Endothelial cell of umbilical vein (primary cell): ENCODE measurements around the gene MOXD1. TPM values are rescaled to one million over a fixed set of nuclear protein-coding genes. Genes with fewer than 3 reads are reported as not detected.

Experiments used
- BruUV-seq: library from RNA; stranded (reverse); fragments of 400-500 nt; replicated peaks from 2 replicates; lab custom pipeline; 2021; lab: Mats Ljungman, UMichigan
- CTCF ChIA-PET: fragments of 300-600, 350-600 bp; sonication (Branson Sonifier 250); formaldehyde crosslinking; loops from one replicate; lab custom pipeline; 2021; ENCODE audit warnings: antibody characterized with exemption, inconsistent platforms; lab: Charles Lee
- POLR2A ChIA-PET: fragments of 300-600, 350-600 bp; sonication (Branson Sonifier 250); formaldehyde crosslinking; loops from one replicate; lab custom pipeline; 2021; ENCODE audit warnings: antibody characterized with exemption, inconsistent platforms; lab: Charles Lee
- DNase-seq: peaks from one replicate; pipeline ENCODE4 v3.0.0-alpha.2; 2011; ENCODE audit warnings: low read depth, low spot score
- FAIRE-seq: peaks from 2 replicates; lab custom pipeline; 2011; peaks lifted over from hg19 to GRCh38; lab: Jason Lieb, UNC
- H2AFZ ChIP-seq: 2 replicates; pipeline ENCODE4 v1.6.0; 2012; ENCODE audit warnings: low read depth, low read length, control low read depth, inconsistent platforms
- H3K27ac ChIP-seq: 2 replicates; pipeline ENCODE4 v1.5.1; 2011; ENCODE audit warnings: low read depth, mild to moderate bottlenecking, control low read depth, low read length, moderate library complexity; ENCODE audit not compliant: insufficient read depth
- H3K27me3 ChIP-seq, 2 experiments: 2 replicates each; pipeline versions ENCODE4 v1.6.0 to v1.6.1; 2011; ENCODE audit warnings: low read length in 2 of 2, mixed read lengths in 1 of 2; ENCODE audit not compliant: control insufficient read depth in 2 of 2, insufficient read depth in 2 of 2
- H3K36me3 ChIP-seq, 2 experiments: 2 replicates in 1 of 2; 3 replicates in 1 of 2; pipeline ENCODE4 v1.5.1; 2011; ENCODE audit warnings: low read length in 2 of 2, mild to moderate bottlenecking in 1 of 2, moderate library complexity in 1 of 2; ENCODE audit not compliant: control insufficient read depth in 2 of 2, insufficient read depth in 2 of 2; ENCODE audit errors: extremely low read depth in 1 of 2
- H3K4me1 ChIP-seq: 3 replicates; pipeline ENCODE4 v1.5.1; 2011; ENCODE audit warnings: mild to moderate bottlenecking, low read length; ENCODE audit not compliant: control insufficient read depth, insufficient read depth; ENCODE audit errors: extremely low read depth
- H3K4me2 ChIP-seq: 2 replicates; pipeline ENCODE4 v1.6.1; 2011; ENCODE audit warnings: low read length, control low read depth, mixed read lengths; ENCODE audit not compliant: insufficient read depth
- H3K4me3 ChIP-seq, 3 experiments: fragments of 200-600 bp in 1 of 3; sonication (generic), shearing (Covaris generic) in 1 of 3; replicated peaks in 1 of 3; 2 replicates each; pipeline ENCODE4 v1.5.1; 2011 to 2016; ENCODE audit warnings: control low read depth in 3 of 3, low read length in 3 of 3, mild to moderate bottlenecking in 2 of 3, inconsistent platforms in 1 of 3, low read depth in 1 of 3, moderate library complexity in 1 of 3; ENCODE audit not compliant: insufficient read depth in 1 of 3
- H3K79me2 ChIP-seq: 2 replicates; pipeline ENCODE4 v1.6.0; 2012; ENCODE audit warnings: low read length, inconsistent platforms; ENCODE audit not compliant: control insufficient read depth, insufficient read depth
- H3K9ac ChIP-seq: replicated peaks from 2 replicates; pipeline ENCODE3; 2011; ENCODE audit warnings: low read length, control low read depth; ENCODE audit not compliant: insufficient read depth; ENCODE audit errors: extremely low read depth
- H3K9me1 ChIP-seq: replicated peaks from 3 replicates; pipeline ENCODE4 v1.6.0; 2011; ENCODE audit warnings: mild to moderate bottlenecking, low read length; ENCODE audit not compliant: control insufficient read depth, insufficient read depth; ENCODE audit errors: extremely low read depth
- H3K9me3 ChIP-seq: replicated peaks from 2 replicates; pipeline ENCODE4 v1.5.1; 2012; ENCODE audit warnings: low read length, inconsistent platforms; ENCODE audit not compliant: control insufficient read depth, insufficient read depth
- H4K20me1 ChIP-seq: replicated peaks from 2 replicates; pipeline ENCODE3; 2011; ENCODE audit warnings: mild to moderate bottlenecking, low read length; ENCODE audit not compliant: control insufficient read depth, insufficient read depth; ENCODE audit errors: extremely low read depth
- EZH2 ChIP-seq: IDR thresholded peaks from 2 replicates; pipeline ENCODE4 v1.6.1; 2012; ENCODE audit warnings: borderline replicate concordance, low read depth, mild to moderate bottlenecking, moderate library complexity, low read length, inconsistent platforms; ENCODE audit not compliant: severe bottlenecking
- FOS ChIP-seq: IDR thresholded peaks from 2 replicates; pipeline ENCODE4 v1.6.1; 2011; ENCODE audit warnings: mild to moderate bottlenecking, low read length, moderate library complexity, borderline replicate concordance; ENCODE audit not compliant: insufficient read depth
- GATA2 ChIP-seq: IDR thresholded peaks from 2 replicates; pipeline ENCODE4 v1.7.0; 2011; ENCODE audit warnings: low read depth, mild to moderate bottlenecking, moderate library complexity, mixed read lengths, low read length; ENCODE audit not compliant: insufficient read length, insufficient read depth
- JUN ChIP-seq: IDR thresholded peaks from 2 replicates; pipeline ENCODE4 v1.6.1; 2011; ENCODE audit warnings: borderline replicate concordance, low read depth; ENCODE audit not compliant: insufficient read length, insufficient read depth
- MAX ChIP-seq: IDR thresholded peaks from 2 replicates; pipeline ENCODE4 v1.6.1; 2011; ENCODE audit not compliant: insufficient read depth, insufficient read length
- MYC ChIP-seq: IDR thresholded peaks from one replicate; pipeline ENCODE4 v1.6.1; 2011; ENCODE audit warnings: mild to moderate bottlenecking, low read depth, low read length
- POLR2A ChIP-seq: IDR thresholded peaks from 2 replicates; pipeline ENCODE4 v1.6.1; 2012; ENCODE audit warnings: low read depth, mild to moderate bottlenecking, control low read depth, low read length
- POLR2AphosphoS5 ChIP-seq: IDR thresholded peaks from 2 replicates; pipeline ENCODE4 v1.6.1; 2012; ENCODE audit warnings: low read depth, mild to moderate bottlenecking, control low read depth, low read length, moderate library complexity; ENCODE audit not compliant: insufficient read depth
- dilution Hi-C: fragments of 300-500 bp; cut with MboI; formaldehyde crosslinking; loops from one replicate; pipeline ENCODE4 v1.15.0; 2019; ENCODE audit warnings: low sequenced_read_pairs; ENCODE audit not compliant: extremely low pct_ligation_motif_present
- intact Hi-C: fragments of 100-400 bp; cut with micrococcal nuclease; formaldehyde crosslinking; loops from one replicate; pipeline ENCODE4 v1.10.0; 2022
- polyA plus RNA-seq, 4 experiments: library from polyadenylated mRNA; depleted of rRNA in 3 of 4; stranded (reverse) in 3 of 4; unstranded in 1 of 4; fragments of >200 nt; gene quantifications; 2 replicates each; pipeline versions ENCODE4 v1.2.1 to v1.2.3, GENCODE V29; 2011 to 2012; ENCODE audit warnings: missing spikeins in 1 of 4
- total RNA-seq: library from RNA; stranded (reverse); gene quantifications from 2 replicates; pipeline ENCODE4 v1.2.3, GENCODE V29; 2021
- TF ChIP-seq, protein P1 (sequence below), 2 donors: IDR thresholded peaks; 1 replicate in 1 of 2; 2 replicates in 1 of 2; pipeline ENCODE4 v1.5.1; 2011; ENCODE audit warnings: low read length in 2 of 2, mild to moderate bottlenecking in 2 of 2, moderate library complexity in 2 of 2, control low read depth in 1 of 2, inconsistent platforms in 1 of 2, low read depth in 1 of 2; ENCODE audit not compliant: insufficient read depth in 1 of 2; ENCODE audit errors: extremely low read depth in 1 of 2

The MOXD1 gene
- total and polyA plus RNA-seq, 2 donors (not counting 3 experiments of a cell fraction or from before 2014, with no cell fraction given), result 0.01 TPM; not detected in 1

GRCh38 chr6:132253906-132254305 lies 147.4 kb downstream of the MOXD1 start:
- Histone ChIP-seq H3K36me3 (no peaks in the 10 kb centered on the region), H3K4me1 (no peaks in the 10 kb centered on the region), H3K27me3 (no peaks in the 10 kb centered on the region), H3K9ac (no peak overlapping the region), H2AFZ (no peak overlapping the region), H3K4me3 (no peak overlapping the region), H3K9me1 (no peaks in the 10 kb centered on the region), H4K20me1 (no peaks in the 10 kb centered on the region), H3K79me2 (no peaks in the 10 kb centered on the region), H3K27ac (no peak overlapping the region), H3K9me3 (no peaks in the 10 kb centered on the region), H3K4me2 (no peak overlapping the region)
- DNase-seq (no peak), FAIRE-seq (no peak)
- ChIA-PET POLR2A (no interaction called here), CTCF (interaction anchor here (1.1 to 2.6 kb wide), 6 partner anchors 15 to 558 kb away, joined by 4 to 11 read pairs (median 6); no protein-coding TSS in a partner anchor)
- TF ChIP-seq MAX, result no peak
- no peak for TF ChIP-seq JUN
- TF ChIP-seq EZH2, result no peak
- no peak for TF ChIP-seq FOS
- no peak for TF ChIP-seq POLR2AphosphoS5
- no peak for TF ChIP-seq MYC
- TF ChIP-seq POLR2A, result no peak
- dilution Hi-C loops, result no loop called here
- intact Hi-C loops, result no loop called here
- no TSS peak for BruUV-seq

DNA sequence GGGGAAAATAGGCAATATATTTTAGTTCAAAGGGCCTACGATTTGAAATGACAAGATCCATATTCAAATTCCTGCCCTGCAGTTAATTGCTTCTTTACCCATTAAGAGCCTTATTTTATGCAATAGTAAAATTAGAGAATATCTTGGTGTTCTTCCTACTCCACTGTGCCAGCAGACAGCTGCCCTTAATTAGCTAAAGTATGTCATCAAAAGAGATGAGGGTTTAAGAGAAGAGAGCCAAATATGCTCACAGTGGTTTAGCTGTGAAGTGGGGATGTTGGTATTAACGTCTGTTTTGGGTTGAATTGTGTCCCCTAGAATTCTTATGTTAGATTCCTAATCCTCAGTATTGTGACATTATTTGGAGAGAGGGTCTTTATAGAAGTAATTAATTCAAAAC lies 148.1 kb downstream of the MOXD1 start:
- H3K4me3 ChIP-seq, result no peak overlapping the region
- no TSS peak for BruUV-seq
- H3K79me2 ChIP-seq, result no peaks in the 10 kb centered on the region
- no peak for TF ChIP-seq POLR2A
- no peak for TF ChIP-seq GATA2
- no peak for TF ChIP-seq POLR2AphosphoS5
- no peak for TF ChIP-seq JUN
- TF ChIP-seq, protein P1, sequence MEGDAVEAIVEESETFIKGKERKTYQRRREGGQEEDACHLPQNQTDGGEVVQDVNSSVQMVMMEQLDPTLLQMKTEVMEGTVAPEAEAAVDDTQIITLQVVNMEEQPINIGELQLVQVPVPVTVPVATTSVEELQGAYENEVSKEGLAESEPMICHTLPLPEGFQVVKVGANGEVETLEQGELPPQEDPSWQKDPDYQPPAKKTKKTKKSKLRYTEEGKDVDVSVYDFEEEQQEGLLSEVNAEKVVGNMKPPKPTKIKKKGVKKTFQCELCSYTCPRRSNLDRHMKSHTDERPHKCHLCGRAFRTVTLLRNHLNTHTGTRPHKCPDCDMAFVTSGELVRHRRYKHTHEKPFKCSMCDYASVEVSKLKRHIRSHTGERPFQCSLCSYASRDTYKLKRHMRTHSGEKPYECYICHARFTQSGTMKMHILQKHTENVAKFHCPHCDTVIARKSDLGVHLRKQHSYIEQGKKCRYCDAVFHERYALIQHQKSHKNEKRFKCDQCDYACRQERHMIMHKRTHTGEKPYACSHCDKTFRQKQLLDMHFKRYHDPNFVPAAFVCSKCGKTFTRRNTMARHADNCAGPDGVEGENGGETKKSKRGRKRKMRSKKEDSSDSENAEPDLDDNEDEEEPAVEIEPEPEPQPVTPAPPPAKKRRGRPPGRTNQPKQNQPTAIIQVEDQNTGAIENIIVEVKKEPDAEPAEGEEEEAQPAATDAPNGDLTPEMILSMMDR (IDR thresholded peaks at IDR 0.05; ENCODE audit: extremely low read depth in 1 of 2, insufficient read depth in 1 of 2, low read depth in 1 of 2, low read length in 2 of 2), result no peak
- no peak for TF ChIP-seq MYC
- FAIRE-seq (no peak), DNase-seq (no peak)
- H3K4me2 ChIP-seq, result no peak overlapping the region
- H3K9ac ChIP-seq, result no peak overlapping the region
- no peaks in the 10 kb centered on the region for H4K20me1 ChIP-seq
- ChIA-PET CTCF (interaction anchor here (1.1 to 2.6 kb wide), 5 partner anchors 16 to 558 kb away, joined by 4 to 11 read pairs (median 6); no protein-coding TSS in a partner anchor), POLR2A (no interaction called here)
- intact Hi-C loops (no loop called here), dilution Hi-C loops (no loop called here)
- H3K4me1 ChIP-seq, result no peaks in the 10 kb centered on the region
- H2AFZ ChIP-seq, result no peak overlapping the region
- H3K36me3 ChIP-seq, result no peaks in the 10 kb centered on the region
- no peak overlapping the region for H3K27ac ChIP-seq
- H3K27me3 ChIP-seq, result peaks cover 0 to 2% of the 10 kb centered on the region in 2 experiments
- no peaks in the 10 kb centered on the region for H3K9me3 ChIP-seq
- H3K9me1 ChIP-seq, result no peaks in the 10 kb centered on the region
